Effector memory CD8-positive, alpha-beta T cell (primary cell): ENCODE results near the gene SSR3.
"Not testable (repeated sequence)": the region's sequence is repeated elsewhere in the genome, so short reads cannot be mapped to it uniquely, and the experiment has no call there.

Experiments used
- ATAC-seq: fragments of 150-1000 bp; cut with Tn5 transposase; replicated peaks from 2 replicates; pipeline ENCODE4 v1.10.0; 2021; ENCODE audit warnings: mild to moderate bottlenecking, moderate library complexity
- DNase-seq, 3 experiments: peaks; one replicate each; pipeline ENCODE4 v3.0.0; 2021
- H3K27ac Mint-ChIP-seq, 2 donors: one replicate each; pipeline ENCODE4 v1.8.0; 2022; ENCODE audit warnings: mild to moderate bottlenecking in 2 of 2, mixed read lengths in 2 of 2, moderate library complexity in 2 of 2
- H3K27me3 Mint-ChIP-seq, 2 donors: one replicate each; pipeline ENCODE4 v1.8.0; 2022; ENCODE audit warnings: mixed read lengths in 2 of 2
- H3K36me3 Mint-ChIP-seq: one replicate; pipeline ENCODE4 v1.8.0; 2022; ENCODE audit warnings: mild to moderate bottlenecking, moderate library complexity, mixed read lengths; ENCODE audit not compliant: insufficient read depth
- H3K4me1 Mint-ChIP-seq, 2 donors: one replicate each; pipeline ENCODE4 v1.8.0; 2022; ENCODE audit warnings: low read depth in 2 of 2, mixed read lengths in 2 of 2
- H3K4me3 Mint-ChIP-seq, 2 donors: one replicate each; pipeline ENCODE4 v1.8.0; 2022; ENCODE audit warnings: mild to moderate bottlenecking in 2 of 2, mixed read lengths in 2 of 2, moderate library complexity in 2 of 2
- H3K9me3 Mint-ChIP-seq, 2 donors: one replicate each; pipeline ENCODE4 v1.8.0; 2022; ENCODE audit warnings: mixed read lengths in 2 of 2

SSR3 gene

GRCh38 chr3:156562486-156562885 lies 7.6 kb upstream of the SSR3 start:
- not testable (repeated sequence) for H3K9me3 Mint-ChIP-seq, DNase-seq, H3K4me1 Mint-ChIP-seq, ATAC-seq, H3K27ac Mint-ChIP-seq, H3K36me3 Mint-ChIP-seq, H3K4me3 Mint-ChIP-seq
- H3K27me3 Mint-ChIP-seq = peaks cover 6 to 16% of the 10 kb centered on the region in 2 donors

- ATAC-seq (no peak), DNase-seq (no peak)
- H3K27ac Mint-ChIP-seq = no peak overlapping the region
- H3K4me1 Mint-ChIP-seq = no peaks in the 10 kb centered on the region
- H3K9me3 Mint-ChIP-seq = no peaks in the 10 kb centered on the region
- peaks cover 6 to 11% of the 10 kb centered on the region in 2 donors for H3K27me3 Mint-ChIP-seq
- H3K36me3 Mint-ChIP-seq = no peaks in the 10 kb centered on the region
- no peak overlapping the region for H3K4me3 Mint-ChIP-seq
Measured at GRCh38 chr3:156561533-156561932, 6.6 kb upstream of the SSR3 start.

- ATAC-seq (no peak), DNase-seq (no peak)
- Mint-ChIP-seq H3K9me3 (no peaks in the 10 kb centered on the region), H3K4me3 (no peak overlapping the region), H3K4me1 (peaks cover 4 to 12% of the 10 kb centered on the region in 2 donors), H3K27ac (no peak overlapping the region), H3K27me3 (peaks cover 6 to 11% of the 10 kb centered on the region in 2 donors), H3K36me3 (peaks cover 13% of the 10 kb centered on the region)
Measured at GRCh38 chr3:156559321-156559720, 4.4 kb upstream of the SSR3 start.

- DNase-seq = no peak
- H3K27me3 Mint-ChIP-seq = peaks cover 4 to 6% of the 10 kb centered on the region in 2 donors
- no peaks in the 10 kb centered on the region for H3K9me3 Mint-ChIP-seq
- peaks cover 18% of the 10 kb centered on the region for H3K36me3 Mint-ChIP-seq
- peak overlapping the region in 1 of 2 donors; percentile 16 for H3K27ac Mint-ChIP-seq
- H3K4me1 Mint-ChIP-seq = peaks cover 4 to 21% of the 10 kb centered on the region in 2 donors
- ATAC-seq = no peak
- no peak overlapping the region for H3K4me3 Mint-ChIP-seq
Measured at GRCh38 chr3:156558389-156558788, 3.5 kb upstream of the SSR3 start.

- H3K27ac Mint-ChIP-seq = peak overlapping the region; percentile 95 to 96
- peaks cover 49% of the 10 kb centered on the region for H3K36me3 Mint-ChIP-seq
- DNase-seq = no peak
- H3K4me3 Mint-ChIP-seq = peak overlapping the region; percentile 92
- no peaks in the 10 kb centered on the region for H3K9me3 Mint-ChIP-seq
- peak; percentile 14 for ATAC-seq
- peaks cover 24 to 52% of the 10 kb centered on the region in 2 donors for H3K4me1 Mint-ChIP-seq
- no peaks in the 10 kb centered on the region for H3K27me3 Mint-ChIP-seq
Measured at GRCh38 chr3:156554515-156554841, 439 bp downstream of the SSR3 start.

- DNase-seq = no peak
- Mint-ChIP-seq H3K4me3 (peak overlapping the region; percentile 92), H3K27ac (peak overlapping the region; percentile 95 to 96), H3K4me1 (peaks cover 24 to 52% of the 10 kb centered on the region in 2 donors), H3K9me3 (no peaks in the 10 kb centered on the region), H3K27me3 (no peaks in the 10 kb centered on the region), H3K36me3 (peaks cover 53% of the 10 kb centered on the region)
- ATAC-seq = no peak
Measured at GRCh38 chr3:156553705-156554356, 1.1 kb downstream of the SSR3 start.

GRCh38 chr3:156552973-156553372 lies 1.9 kb downstream of the SSR3 start:
- Mint-ChIP-seq H3K27ac (no peak overlapping the region), H3K9me3 (no peaks in the 10 kb centered on the region), H3K4me3 (peak overlapping the region; percentile 92), H3K27me3 (no peaks in the 10 kb centered on the region), H3K36me3 (peaks cover 61% of the 10 kb centered on the region), H3K4me1 (peaks cover 24 to 60% of the 10 kb centered on the region in 2 donors)
- ATAC-seq (no peak), DNase-seq (no peak)

- Mint-ChIP-seq H3K9me3 (no peaks in the 10 kb centered on the region), H3K27ac (no peak overlapping the region), H3K4me3 (peak overlapping the region in 1 of 2 donors; percentile 92), H3K4me1 (peaks cover 28 to 65% of the 10 kb centered on the region in 2 donors), H3K36me3 (peaks cover 73% of the 10 kb centered on the region), H3K27me3 (no peaks in the 10 kb centered on the region)
- DNase-seq = no peak
- ATAC-seq = no peak
Measured at GRCh38 chr3:156551746-156552145, 3.2 kb downstream of the SSR3 start.

GRCh38 chr3:156551261-156551660 lies 3.7 kb downstream of the SSR3 start:
- DNase-seq = no peak
- Mint-ChIP-seq H3K4me1 (peaks cover 33 to 67% of the 10 kb centered on the region in 2 donors), H3K27ac (peak overlapping the region in 1 of 2 donors; percentile 59), H3K9me3 (no peaks in the 10 kb centered on the region), H3K27me3 (no peaks in the 10 kb centered on the region), H3K4me3 (no peak overlapping the region), H3K36me3 (peaks cover 78% of the 10 kb centered on the region)
- no peak for ATAC-seq

- DNase-seq (no peak), ATAC-seq (no peak)
- Mint-ChIP-seq H3K4me1 (peaks cover 29 to 59% of the 10 kb centered on the region in 2 donors), H3K4me3 (no peak overlapping the region), H3K36me3 (peaks cover 76% of the 10 kb centered on the region), H3K9me3 (no peaks in the 10 kb centered on the region), H3K27me3 (no peaks in the 10 kb centered on the region), H3K27ac (no peak overlapping the region)
Measured at GRCh38 chr3:156548902-156549301, 6.0 kb downstream of the SSR3 start.

- DNase-seq (no peak), ATAC-seq (no peak)
- Mint-ChIP-seq H3K4me3 (no peak overlapping the region), H3K27me3 (no peaks in the 10 kb centered on the region), H3K9me3 (no peaks in the 10 kb centered on the region), H3K36me3 (peaks cover 81% of the 10 kb centered on the region), H3K4me1 (peaks cover 29 to 56% of the 10 kb centered on the region in 2 donors), H3K27ac (peak overlapping the region in 1 of 2 donors; percentile 17)
Measured at GRCh38 chr3:156548041-156548687, 6.8 kb downstream of the SSR3 start.

- Mint-ChIP-seq H3K36me3 (peaks cover 82% of the 10 kb centered on the region), H3K27ac (peak overlapping the region; percentile 17 to 65), H3K4me3 (no peak overlapping the region), H3K27me3 (no peaks in the 10 kb centered on the region), H3K4me1 (peaks cover 26 to 51% of the 10 kb centered on the region in 2 donors), H3K9me3 (no peaks in the 10 kb centered on the region)
- no peak for DNase-seq
- ATAC-seq = no peak
Measured at GRCh38 chr3:156547637-156548036, 7.3 kb downstream of the SSR3 start.

GRCh38 chr3:156543043-156543555 lies 11.8 kb downstream of the SSR3 start:
- H3K27ac Mint-ChIP-seq = peak overlapping the region; percentile 14 to 55
- H3K27me3 Mint-ChIP-seq = no peaks in the 10 kb centered on the region
- peaks cover 82% of the 10 kb centered on the region for H3K36me3 Mint-ChIP-seq
- no peak overlapping the region for H3K4me3 Mint-ChIP-seq
- ATAC-seq (no peak), DNase-seq (no peak)
- no peaks in the 10 kb centered on the region for H3K9me3 Mint-ChIP-seq
- H3K4me1 Mint-ChIP-seq = peaks cover 8 to 18% of the 10 kb centered on the region in 2 donors
